Mucosa of gallbladder (tissue), 1 donor: ENCODE measurements around the gene NWD2. TPM values are rescaled to one million over a fixed set of nuclear protein-coding genes. Genes with fewer than 3 reads are reported as not detected.
A peak's percentile ranks its signal among the peaks of the same experiment; 100 is the strongest.
"Not testable (repeated sequence)": the region's sequence is repeated elsewhere in the genome, so short reads cannot be mapped to it uniquely, and the experiment has no call there.

ENCODE experiments used
- DNase-seq: peaks from one replicate; pipeline ENCODE4 v3.0.0-alpha.2; 2020; ENCODE audit warnings: low spot score
- total RNA-seq: library from RNA; stranded (reverse); gene quantifications from one replicate; pipeline ENCODE4 v1.2.1, GENCODE V29; 2021
- donor health status: DM: no; HTN: no; CAD: no.

Gene NWD2
- total RNA-seq, 1 donor from 2014 or later = 0.09 TPM

- DNase-seq = peak; percentile 50
These were observed 148.1 kb downstream of the NWD2 start for GRCh38 chr4:37392521-37393255.

GRCh38 chr4:37393321-37393720 is 148.8 kb downstream of the NWD2 start:
- no peak for DNase-seq

GRCh38 chr4:37393889-37394288 is 149.3 kb downstream of the NWD2 start:
- DNase-seq = no peak

GRCh38 chr4:37397505-37397904 is 153.0 kb downstream of the NWD2 start:
- DNase-seq = no peak

GRCh38 chr4:37400241-37400881 is 155.8 kb downstream of the NWD2 start:
- DNase-seq = no peak

- peak; percentile 76 for DNase-seq
These were observed 163.6 kb downstream of the NWD2 start for GRCh38 chr4:37407938-37408826.

- not testable (repeated sequence) for DNase-seq
These were observed 169.1 kb downstream of the NWD2 start for GRCh38 chr4:37413612-37414011.

GRCh38 chr4:37415845-37416369 is 171.4 kb downstream of the NWD2 start:
- no peak for DNase-seq

GRCh38 chr4:37421614-37422013 is 177.1 kb downstream of the NWD2 start:
- no peak for DNase-seq

GRCh38 chr4:37422102-37422501 is 177.6 kb downstream of the NWD2 start:
- no peak for DNase-seq

GRCh38 chr4:37422638-37423037 is 178.1 kb downstream of the NWD2 start:
- no peak for DNase-seq

GRCh38 chr4:37423310-37423709 is 178.8 kb downstream of the NWD2 start:
- DNase-seq = no peak

GRCh38 chr4:37424753-37425152 is 180.2 kb downstream of the NWD2 start:
- DNase-seq = no peak

- DNase-seq = no peak
These were observed 181.3 kb downstream of the NWD2 start for GRCh38 chr4:37425857-37426256.

GRCh38 chr4:37427193-37427592 is 182.7 kb downstream of the NWD2 start:
- DNase-seq = no peak

GRCh38 chr4:37429906-37430305 is 185.4 kb downstream of the NWD2 start:
- no peak for DNase-seq

GRCh38 chr4:37430718-37431416 is 186.3 kb downstream of the NWD2 start:
- no peak for DNase-seq

- no peak for DNase-seq
These were observed 186.8 kb downstream of the NWD2 start for GRCh38 chr4:37431417-37431743.

GRCh38 chr4:37434469-37434868 is 189.9 kb downstream of the NWD2 start:
- DNase-seq = no peak

- no peak for DNase-seq
These were observed 192.0 kb downstream of the NWD2 start for GRCh38 chr4:37436546-37436945.

GRCh38 chr4:37437163-37437562 is 192.6 kb downstream of the NWD2 start:
- no peak for DNase-seq
